H1 (cell line): Measurements from ENCODE around the gene CNTN6. TPM values are rescaled to one million over a fixed set of nuclear protein-coding genes. Genes with fewer than 3 reads are reported as not detected.

Experiments used
- ASH2L ChIP-seq: fragments of 200-600, 300-600 bp; sonication (generic); IDR thresholded peaks from one replicate; pipeline ENCODE4 v1.7.1; 2017; ENCODE audit warnings: low read length
- CHD1 ChIP-seq: IDR thresholded peaks from 2 replicates; pipeline ENCODE4 v1.6.1; 2012; ENCODE audit warnings: low read depth, low read length, improper control_type of control experiment
- EGR1 ChIP-seq: IDR thresholded peaks from 2 replicates; pipeline ENCODE4 v1.6.1; 2011; ENCODE audit warnings: low read depth, low read length, borderline replicate concordance
- GTF2F1 ChIP-seq: IDR thresholded peaks from 2 replicates; pipeline ENCODE4 v1.6.1; 2012; ENCODE audit warnings: low read depth, low read length, improper control_type of control experiment, borderline replicate concordance
- HDAC2 ChIP-seq, 2 experiments: fragments of 300-600 bp in 1 of 2; sonication (generic) in 1 of 2; IDR thresholded peaks; 2 replicates each; pipeline ENCODE4 v1.6.1; 2011 to 2012; ENCODE audit warnings: low read depth in 2 of 2, low read length in 2 of 2, mild to moderate bottlenecking in 2 of 2, moderate library complexity in 2 of 2, borderline replicate concordance in 1 of 2, inconsistent platforms in 1 of 2
- MAFK ChIP-seq: IDR thresholded peaks from 2 replicates; pipeline ENCODE4 v1.6.1; 2012; ENCODE audit warnings: low read depth, mild to moderate bottlenecking, improper control_type of control experiment, low read length
- POLR2A ChIP-seq, 2 experiments: IDR thresholded peaks; 1 replicate in 1 of 2; 2 replicates in 1 of 2; pipeline ENCODE4 v1.6.1; 2011; ENCODE audit warnings: low read depth in 2 of 2, low read length in 2 of 2, mild to moderate bottlenecking in 2 of 2; ENCODE audit errors: control extremely low read depth in 1 of 2
- TAF1 ChIP-seq: IDR thresholded peaks from 2 replicates; pipeline ENCODE4 v1.6.1; 2011; ENCODE audit warnings: mild to moderate bottlenecking, low read depth, low read length
- polyA plus RNA-seq, 7 experiments: library from polyadenylated mRNA; depleted of rRNA in 3 of 7; stranded (reverse) in 5 of 7; unstranded in 2 of 7; fragments of >200 nt in 5 of 7; fragments of 200-250 nt in 2 of 7; gene quantifications; 1 replicate in 5 of 7; 2 replicates in 1 of 7; 4 replicates in 1 of 7; pipeline versions ENCODE4 v1.2.1 to v1.2.3, GENCODE V29; 2011 to 2013; ENCODE audit warnings: missing spikeins in 2 of 7, mixed read lengths in 2 of 7
- total RNA-seq: library from RNA; stranded (reverse); fragmentation: NEBNext Ultra II Directional; extraction: Animal tissue kit (Norgen Biotek cat#: 25700); gene quantifications from 2 replicates; pipeline ENCODE4 v1.2.1, GENCODE V29; 2021
- TF ChIP-seq, protein P1 (sequence below), 3 experiments: IDR thresholded peaks; 1 replicate in 2 of 3; 2 replicates in 1 of 3; pipeline versions ENCODE4 v1.5.1 to v1.6.1; 2011; ENCODE audit warnings: low read length in 3 of 3, mild to moderate bottlenecking in 3 of 3, inconsistent platforms in 2 of 3, low read depth in 1 of 3, moderate library complexity in 1 of 3; ENCODE audit not compliant: insufficient read depth in 1 of 3; ENCODE audit errors: control extremely low read depth in 1 of 3

The CNTN6 gene
- total and polyA plus RNA-seq, 2 of the 8 experiments (the other 6 are each of a cell fraction or from before 2014, with no cell fraction given) = not detected

DNA sequence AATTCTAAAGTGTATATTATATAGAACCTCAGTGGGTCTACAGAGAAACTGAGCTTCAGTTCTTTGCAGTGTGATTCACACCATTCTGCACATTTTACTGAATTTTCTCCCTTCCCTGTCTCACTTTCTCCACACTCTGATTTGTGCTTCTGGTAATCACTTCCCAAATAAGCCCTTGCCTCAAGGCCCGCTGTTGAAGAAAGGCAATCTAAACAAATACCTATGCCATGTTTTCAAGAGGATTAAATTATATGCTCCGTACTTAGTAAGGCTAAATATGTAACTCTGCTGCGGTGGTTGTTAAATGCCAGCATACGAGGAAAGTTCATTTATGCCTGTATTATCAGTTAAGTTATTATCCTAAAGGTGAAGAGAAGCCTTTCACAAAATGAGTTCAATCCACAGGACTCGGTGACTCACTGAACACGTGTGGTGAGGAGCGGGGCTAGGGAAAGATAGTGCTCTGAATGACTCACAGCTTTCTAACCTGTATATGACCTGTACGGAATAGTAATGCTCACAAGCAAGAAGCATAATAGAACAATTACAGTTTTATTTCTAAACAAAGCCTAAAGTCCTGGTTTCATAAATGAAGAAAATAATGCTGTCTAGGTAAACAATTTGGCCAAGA, 25.1 kb downstream of the CNTN6 start (continued):
- TF ChIP-seq, protein P1, sequence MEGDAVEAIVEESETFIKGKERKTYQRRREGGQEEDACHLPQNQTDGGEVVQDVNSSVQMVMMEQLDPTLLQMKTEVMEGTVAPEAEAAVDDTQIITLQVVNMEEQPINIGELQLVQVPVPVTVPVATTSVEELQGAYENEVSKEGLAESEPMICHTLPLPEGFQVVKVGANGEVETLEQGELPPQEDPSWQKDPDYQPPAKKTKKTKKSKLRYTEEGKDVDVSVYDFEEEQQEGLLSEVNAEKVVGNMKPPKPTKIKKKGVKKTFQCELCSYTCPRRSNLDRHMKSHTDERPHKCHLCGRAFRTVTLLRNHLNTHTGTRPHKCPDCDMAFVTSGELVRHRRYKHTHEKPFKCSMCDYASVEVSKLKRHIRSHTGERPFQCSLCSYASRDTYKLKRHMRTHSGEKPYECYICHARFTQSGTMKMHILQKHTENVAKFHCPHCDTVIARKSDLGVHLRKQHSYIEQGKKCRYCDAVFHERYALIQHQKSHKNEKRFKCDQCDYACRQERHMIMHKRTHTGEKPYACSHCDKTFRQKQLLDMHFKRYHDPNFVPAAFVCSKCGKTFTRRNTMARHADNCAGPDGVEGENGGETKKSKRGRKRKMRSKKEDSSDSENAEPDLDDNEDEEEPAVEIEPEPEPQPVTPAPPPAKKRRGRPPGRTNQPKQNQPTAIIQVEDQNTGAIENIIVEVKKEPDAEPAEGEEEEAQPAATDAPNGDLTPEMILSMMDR (IDR thresholded peaks at IDR 0.05; ENCODE audit: control extremely low read depth in 1 of 3, insufficient read depth in 1 of 3, low read depth in 1 of 3, low read length in 3 of 3) = no peak
- TF ChIP-seq EGR1 (no peak), HDAC2 (IDR thresholded peaks at IDR 0.05; ENCODE audit: borderline replicate concordance in 1 of 2, low read depth in 2 of 2, low read length in 2 of 2) (no peak), CHD1 (no peak), MAFK (no peak), ASH2L (no peak), POLR2A (IDR thresholded peaks at IDR 0.05; ENCODE audit: control extremely low read depth in 1 of 2, low read depth in 2 of 2, low read length in 2 of 2) (no peak), TAF1 (no peak), GTF2F1 (no peak)
